GM19397 (cell line): ENCODE results near the gene MGMT.

Source experiments
- ATAC-seq: cut with Tn5 transposase; IDR thresholded peaks from one replicate; pipeline ENCODE4 v1.9.1; 2021; ENCODE audit warnings: mild to moderate bottlenecking, moderate library complexity; ENCODE audit not compliant: unreplicated experiment

Gene MGMT

GRCh38 chr10:129538236-129538635 is 71.2 kb downstream of the MGMT start:
- ATAC-seq = no peak

GRCh38 chr10:129541200-129541599 is 74.2 kb downstream of the MGMT start:
- ATAC-seq = no peak

- ATAC-seq = no peak
These were observed 74.9 kb downstream of the MGMT start for GRCh38 chr10:129541748-129542487.

GRCh38 chr10:129542589-129542988 is 75.5 kb downstream of the MGMT start:
- no peak for ATAC-seq

GRCh38 chr10:129544205-129545202 is 77.5 kb downstream of the MGMT start:
- ATAC-seq = no peak

GRCh38 chr10:129545261-129545660 is 78.2 kb downstream of the MGMT start:
- ATAC-seq = no peak

- no peak for ATAC-seq
These were observed 79.1 kb downstream of the MGMT start for GRCh38 chr10:129546106-129546505.

GRCh38 chr10:129547608-129548007 is 80.6 kb downstream of the MGMT start:
- ATAC-seq = no peak

- ATAC-seq = no peak
These were observed 81.6 kb downstream of the MGMT start for GRCh38 chr10:129548600-129548999.

- ATAC-seq = no peak
These were observed 83.0 kb downstream of the MGMT start for GRCh38 chr10:129550076-129550475.

- ATAC-seq = no peak
These were observed 83.6 kb downstream of the MGMT start for GRCh38 chr10:129550658-129551057.

- no peak for ATAC-seq
These were observed 85.1 kb downstream of the MGMT start for GRCh38 chr10:129552119-129552518.

- no peak for ATAC-seq
These were observed 86.9 kb downstream of the MGMT start for GRCh38 chr10:129553928-129554327.

GRCh38 chr10:129556316-129556715 is 89.3 kb downstream of the MGMT start:
- ATAC-seq = no peak

GRCh38 chr10:129560361-129560760 is 93.3 kb downstream of the MGMT start:
- no peak for ATAC-seq

GRCh38 chr10:129562487-129562886 is 95.4 kb downstream of the MGMT start:
- no peak for ATAC-seq

GRCh38 chr10:129564923-129565322 is 97.9 kb downstream of the MGMT start:
- ATAC-seq = no peak

- no peak for ATAC-seq
These were observed 101.7 kb downstream of the MGMT start for GRCh38 chr10:129568583-129569344.

GRCh38 chr10:129570185-129570584 is 103.1 kb downstream of the MGMT start:
- ATAC-seq = no peak

GRCh38 chr10:129579228-129579627 is 112.2 kb downstream of the MGMT start:
- no peak for ATAC-seq

- no peak for ATAC-seq
These were observed 113.0 kb downstream of the MGMT start for GRCh38 chr10:129580010-129580409.
